BE2C (cell line): ENCODE results near the gene RAB3B.

Experiments
- DNase-seq: peaks from one replicate; pipeline ENCODE4 v3.0.0-alpha.2; 2020
- H3K27me3 ChIP-seq: fragments of 250-450 bp; sonication (Bioruptor Pico); 2 replicates; pipeline ENCODE4 v1.5.1; 2020; ENCODE audit warnings: mild to moderate bottlenecking
- H3K36me3 ChIP-seq: fragments of 250-450 bp; sonication (Bioruptor Pico); 2 replicates; pipeline ENCODE4 v1.5.1; 2020; ENCODE audit warnings: mild to moderate bottlenecking
- H3K4me1 ChIP-seq: fragments of 250-450 bp; sonication (Bioruptor Pico); 2 replicates; pipeline ENCODE4 v1.5.1; 2020
- H3K4me3 ChIP-seq: 2 replicates; pipeline ENCODE4 v1.5.1; 2011; ENCODE audit warnings: low read depth, low read length
- H3K9me3 ChIP-seq: fragments of 250-450 bp; sonication (Bioruptor Pico); 2 replicates; pipeline ENCODE4 v1.5.1; 2020
- CTCF ChIP-seq: IDR thresholded peaks from 2 replicates; pipeline ENCODE4 v1.5.1; 2012; ENCODE audit warnings: mild to moderate bottlenecking, low read depth, low read length

Gene RAB3B

GRCh38 chr1:51948491-51948915 is 42.0 kb downstream of the RAB3B start:
- Histone ChIP-seq H3K27me3 (no peaks in the 10 kb centered on the region), H3K9me3 (no peaks in the 10 kb centered on the region)

DNA sequence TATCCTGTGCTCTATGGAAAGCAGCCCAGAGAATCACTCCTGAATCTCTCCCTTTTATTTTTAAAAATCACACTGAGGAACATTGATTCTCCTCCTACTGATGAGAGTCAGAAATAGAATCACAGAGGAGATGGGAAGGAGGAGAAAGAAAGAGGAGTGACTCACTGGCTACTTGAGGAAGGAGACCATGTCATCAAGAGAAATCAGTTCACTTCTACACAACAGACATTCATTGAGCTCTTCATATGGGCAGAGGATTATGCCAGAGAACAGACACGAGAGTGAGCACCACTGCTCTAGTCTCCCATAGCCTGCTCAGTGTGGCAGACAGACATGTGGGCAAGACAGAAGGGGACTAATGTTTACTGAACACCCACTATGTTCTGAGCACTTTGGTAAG is 44.2 kb downstream of the RAB3B start:
- Histone ChIP-seq H3K27me3 (no peaks in the 10 kb centered on the region), H3K9me3 (no peaks in the 10 kb centered on the region), H3K4me3 (no peak overlapping the region), H3K36me3 (no peaks in the 10 kb centered on the region), H3K4me1 (peaks cover 6% of the 10 kb centered on the region; the same call in 1 of the 2 replicates)
- no peak for DNase-seq
- no peak for TF ChIP-seq CTCF

More at GRCh38 chr1:51948491-51948915, 42.0 kb downstream of the RAB3B start:
- H3K4me1 ChIP-seq = peaks cover 6% of the 10 kb centered on the region; the same call in 1 of the 2 replicates
- H3K4me3 ChIP-seq = no peak overlapping the region
- H3K36me3 ChIP-seq = no peaks in the 10 kb centered on the region
- TF ChIP-seq CTCF = no peak
- DNase-seq = peak; percentile 7

GRCh38 chr1:51945591-51945990 is 44.9 kb downstream of the RAB3B start:
- H3K9me3 ChIP-seq = no peaks in the 10 kb centered on the region
- no peak overlapping the region for H3K4me3 ChIP-seq
- no peaks in the 10 kb centered on the region for H3K36me3 ChIP-seq
- H3K27me3 ChIP-seq = no peaks in the 10 kb centered on the region
- H3K4me1 ChIP-seq = peaks cover 6% of the 10 kb centered on the region; the same call in 1 of the 2 replicates
- no peak for DNase-seq
- no peak for TF ChIP-seq CTCF

DNA sequence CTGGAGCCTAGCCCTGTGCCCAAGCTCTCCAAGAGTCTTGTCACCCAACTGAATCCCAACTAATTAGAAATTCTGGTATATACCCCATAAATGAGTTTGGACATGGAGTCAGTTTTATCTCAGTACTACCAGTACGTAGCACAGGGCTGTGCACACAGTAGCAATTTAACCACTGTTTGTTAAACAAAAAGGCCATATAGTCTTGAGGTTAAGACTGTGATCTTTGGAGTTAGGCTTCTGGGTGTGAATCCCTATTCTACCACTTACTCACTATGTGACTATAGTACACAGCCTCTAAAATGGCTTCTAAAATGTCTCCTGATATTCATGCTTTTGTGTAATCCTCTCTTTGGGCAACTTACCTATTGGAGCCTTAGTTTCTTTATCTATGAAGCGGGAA is 48.2 kb downstream of the RAB3B start:
- Histone ChIP-seq H3K4me3 (no peak overlapping the region), H3K27me3 (no peaks in the 10 kb centered on the region), H3K4me1 (no peaks in the 10 kb centered on the region), H3K36me3 (no peaks in the 10 kb centered on the region), H3K9me3 (no peaks in the 10 kb centered on the region)
- no peak for TF ChIP-seq CTCF
- no peak for DNase-seq

- Histone ChIP-seq H3K4me3 (no peak overlapping the region), H3K4me1 (no peaks in the 10 kb centered on the region), H3K36me3 (no peaks in the 10 kb centered on the region), H3K27me3 (no peaks in the 10 kb centered on the region), H3K9me3 (no peaks in the 10 kb centered on the region)
- TF ChIP-seq CTCF = no peak
- no peak for DNase-seq
These were observed 49.0 kb downstream of the RAB3B start for GRCh38 chr1:51941528-51941927.

- no peak for TF ChIP-seq CTCF
- no peaks in the 10 kb centered on the region for H3K36me3 ChIP-seq
- no peaks in the 10 kb centered on the region for H3K4me1 ChIP-seq
- no peak overlapping the region for H3K4me3 ChIP-seq
- no peaks in the 10 kb centered on the region for H3K9me3 ChIP-seq
- no peak for DNase-seq
- H3K27me3 ChIP-seq = no peaks in the 10 kb centered on the region
These were observed 53.4 kb downstream of the RAB3B start for GRCh38 chr1:51937112-51937511.
